ENCODE results near the gene GYS1. TPM values are rescaled to one million over a fixed set of nuclear protein-coding genes. Genes with fewer than 3 reads are reported as not detected.
A peak's percentile ranks its signal among the peaks of the same experiment; 100 is the strongest.

GYS1 gene
- total and polyA plus RNA-seq, 2 of the 8 experiments (the other 6 are each of a cell fraction or from before 2014, with no cell fraction given), result 30.0 to 38.7 TPM

DNA sequence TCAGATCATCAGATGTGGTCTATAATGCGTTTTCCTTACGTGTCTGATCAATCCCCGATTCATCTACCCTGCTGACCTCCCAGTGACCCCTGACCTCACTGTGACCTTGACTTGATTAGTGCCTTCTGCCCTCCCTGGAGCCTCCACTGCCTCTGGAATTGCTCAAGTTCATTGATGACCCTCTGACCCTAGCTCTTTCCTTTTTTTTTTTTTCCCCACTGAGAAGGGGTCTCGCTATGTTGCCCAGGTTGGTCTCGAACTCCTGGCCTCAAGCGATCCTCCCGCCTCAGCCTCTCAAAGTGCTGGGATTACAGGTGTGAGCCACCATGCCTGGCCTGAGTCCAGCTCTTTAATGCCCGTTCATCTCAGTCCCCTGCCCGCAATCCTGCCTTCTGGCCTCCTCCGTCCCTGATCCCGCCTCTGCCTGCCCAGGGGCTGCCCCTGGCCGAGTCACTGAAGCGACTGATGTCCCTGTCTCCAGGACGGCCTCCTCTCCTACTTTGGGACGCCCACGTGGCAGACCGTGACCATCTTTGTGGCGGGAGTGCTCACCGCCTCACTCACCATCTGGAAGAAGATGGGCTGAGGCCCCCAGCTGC is 32.0 kb downstream of the GYS1 start:
- Histone ChIP-seq H3K9me3 (ENCODE audit: insufficient read depth in 2 of 2, low read depth in 1 of 2, low read length in 1 of 2) (no peaks in the 10 kb centered on the region), H2BK20ac (ENCODE audit: low read length) (no peak overlapping the region), H3K27me3 (replicated peaks in 1 of 4; ENCODE audit: control insufficient read depth in 3 of 4, extremely low read depth in 1 of 4, insufficient read depth in 3 of 4, low read length in 3 of 4) (no peaks in the 10 kb centered on the region), H2BK15ac (ENCODE audit: low read length) (no peak overlapping the region), H3K23ac (ENCODE audit: insufficient read length) (no peak overlapping the region), H3K4me2 (ENCODE audit: insufficient read depth in 1 of 2, low read depth in 2 of 2, low read length in 2 of 2) (no peak overlapping the region), H2BK5ac (ENCODE audit: low read depth, low read length) (no peak overlapping the region), H3K27ac (ENCODE audit: low read depth, low read length) (no peak overlapping the region), H3K4me1 (replicated peaks in 1 of 4; ENCODE audit: control insufficient read depth in 3 of 4, insufficient read depth in 4 of 4, low read length in 3 of 4) (peaks cover 4 to 18% (median 12%) of the 10 kb centered on the region in 4 experiments), H4K8ac (ENCODE audit: extremely low read depth, insufficient read depth, low read length) (no peak overlapping the region), H2BK12ac (ENCODE audit: low read depth, low read length) (no peak overlapping the region), H3K18ac (ENCODE audit: extremely low read depth, low read length) (no peak overlapping the region), H4K20me1 (replicated peaks in 1 of 2; ENCODE audit: control insufficient read depth in 1 of 2, insufficient read depth in 2 of 2, low read length in 2 of 2) (peaks cover 5 to 12% of the 10 kb centered on the region in 2 experiments), H2AK5ac (ENCODE audit: low read depth, low read length) (no peak overlapping the region), H3K36me3 (ENCODE audit: control insufficient read depth in 2 of 4, insufficient read depth in 4 of 4, low read length in 3 of 4) (peaks cover 5 to 25% (median 10%) of the 10 kb centered on the region in 4 experiments; a peak in 6 of 8 replicates), H3K9ac (replicated peaks in 1 of 4; ENCODE audit: extremely low read depth in 1 of 4, low read depth in 3 of 4, low read length in 3 of 4) (no peak overlapping the region), H3K79me2 (ENCODE audit: control insufficient read depth in 1 of 2, insufficient read depth in 2 of 2, low read length in 2 of 2) (peaks cover 0 to 16% of the 10 kb centered on the region in 2 experiments; a peak in 2 of 4 replicates), H3K23me2 (ENCODE audit: low read depth, low read length) (peaks cover 15% of the 10 kb centered on the region; the same call in 1 of the 2 replicates), H2BK120ac (replicated peaks; ENCODE audit: low read depth, low read length) (no peak overlapping the region), H3K14ac (ENCODE audit: insufficient read length) (no peak overlapping the region), H3K79me1 (ENCODE audit: low read depth, low read length) (peaks cover 5% of the 10 kb centered on the region), H4K5ac (ENCODE audit: insufficient read length, low read depth, low read length) (no peak overlapping the region), H3K4me3 (ENCODE audit: extremely low read depth in 1 of 4, insufficient read depth in 2 of 4, low read depth in 3 of 4, low read length in 4 of 4) (no peak overlapping the region), H3K4ac (replicated peaks; ENCODE audit: insufficient read length, low read depth, low read length) (no peak overlapping the region), H3K56ac (replicated peaks; ENCODE audit: insufficient read length, low read depth, low read length) (no peak overlapping the region), H2AFZ (ENCODE audit: low read length) (no peak overlapping the region), H4K91ac (replicated peaks; ENCODE audit: insufficient read length, low read length) (no peak overlapping the region)
- whole genome bisulfite sequencing, 2 experiments (ENCODE audit: extremely low coverage in 1 of 2, insufficient coverage in 1 of 2, insufficient read length in 1 of 2, insufficient replicate concordance in 2 of 2, low coverage in 1 of 2, low lambda C conversion rate in 2 of 2, missing lambda C conversion rate in 1 of 2), result 94% methylated on average over 17 of the region's 19 CpGs; no CpG with 5 or more reads in 1 of the 2 experiments
- FAIRE-seq (no peak), DNase-seq (ENCODE audit: low read depth in 1 of 2, low spot score in 2 of 2) (peak in 1 of 2 experiments; percentile 45)
- POLR2A ChIA-PET (ENCODE audit: partially characterized antibody), result interaction anchor here (0.6 to 2.1 kb wide), 12 partner anchors 8 to 89 kb away, joined by 3 to 19 read pairs (median 4); partner anchors contain the start of gene DHDH
- CTCF ChIA-PET (ENCODE audit: partially characterized antibody), result interaction anchor here (0.8 to 1.9 kb wide), 4 partner anchors 9 to 173 kb away, joined by 3 to 10 read pairs (median 4); no protein-coding TSS in a partner anchor
- TF ChIP-seq SRF (IDR thresholded peaks at IDR 0.05; ENCODE audit: low read depth, low read length) (no peak), EGR1 (IDR thresholded peaks at IDR 0.05; ENCODE audit: borderline replicate concordance, low read depth, low read length) (no peak), TAF7 (optimal IDR thresholded peaks at IDR 0.05; ENCODE audit: borderline replicate concordance, low read depth, low read length) (no peak), SAP30 (IDR thresholded peaks at IDR 0.05; ENCODE audit: insufficient read depth, insufficient replicate concordance, low read length) (no peak), BCL11A (IDR thresholded peaks at IDR 0.05; ENCODE audit: low read depth in 2 of 2, low read length in 2 of 2) (no peak), RXRA (IDR thresholded peaks at IDR 0.05; ENCODE audit: insufficient read depth, low read depth, low read length) (0 out of 2 replicates have a peak, but pooled peaks have one; percentile 63), FOSL1 (IDR thresholded peaks at IDR 0.05; ENCODE audit: insufficient read depth, low read depth, low read length) (no peak), KDM5A (IDR thresholded peaks at IDR 0.05; ENCODE audit: low read length) (no peak), POLR2AphosphoS5 (IDR thresholded peaks at IDR 0.05; ENCODE audit: low read depth, low read length) (0 out of 2 replicates have a peak, but pooled peaks have one; percentile 14), CBX5 (IDR thresholded peaks at IDR 0.05; ENCODE audit: low read depth, low read length) (no peak), RFX5 (IDR thresholded peaks at IDR 0.05; ENCODE audit: borderline replicate concordance, low read depth, low read length) (no peak), POU5F1 (IDR thresholded peaks at IDR 0.05; ENCODE audit: low read depth, low read length) (no peak), TEAD4 (IDR thresholded peaks at IDR 0.05; ENCODE audit: low read depth, low read length) (no peak)

Data from H1 (cell line).